GM19351 (cell line): Measurements from ENCODE around the gene DGCR8.

ENCODE experiments used
- ATAC-seq: cut with Tn5 transposase; IDR thresholded peaks from one replicate; pipeline ENCODE4 v1.9.1; 2021; ENCODE audit warnings: mild to moderate bottlenecking, moderate library complexity; ENCODE audit not compliant: unreplicated experiment

DGCR8 gene

GRCh38 chr22:20089226-20089976 is 9.4 kb downstream of the DGCR8 start:
- no peak for ATAC-seq

- no peak for ATAC-seq
Observed at GRCh38 chr22:20089977-20090729, 10.1 kb downstream of the DGCR8 start.

- no peak for ATAC-seq
Observed at GRCh38 chr22:20090730-20091240, 10.7 kb downstream of the DGCR8 start.

- ATAC-seq = no peak
Observed at GRCh38 chr22:20091690-20092476, 11.8 kb downstream of the DGCR8 start.

- no peak for ATAC-seq
Observed at GRCh38 chr22:20092477-20092854, 12.4 kb downstream of the DGCR8 start.

GRCh38 chr22:20093418-20094196 is 13.6 kb downstream of the DGCR8 start:
- no peak for ATAC-seq

GRCh38 chr22:20094197-20094807 is 14.3 kb downstream of the DGCR8 start:
- ATAC-seq = no peak

- ATAC-seq = no peak
Observed at GRCh38 chr22:20095521-20095920, 15.5 kb downstream of the DGCR8 start.

GRCh38 chr22:20096574-20097420 is 16.8 kb downstream of the DGCR8 start:
- no peak for ATAC-seq

- ATAC-seq = no peak
Observed at GRCh38 chr22:20099099-20099711, 19.2 kb downstream of the DGCR8 start.

GRCh38 chr22:20101638-20102037 is 21.6 kb downstream of the DGCR8 start:
- ATAC-seq = no peak

- no peak for ATAC-seq
Observed at GRCh38 chr22:20102203-20102780, 22.3 kb downstream of the DGCR8 start.

- ATAC-seq = no peak
Observed at GRCh38 chr22:20105456-20106204, 25.6 kb downstream of the DGCR8 start.

GRCh38 chr22:20106205-20106848 is 26.3 kb downstream of the DGCR8 start:
- ATAC-seq = no peak

- no peak for ATAC-seq
Observed at GRCh38 chr22:20106849-20107237, 26.8 kb downstream of the DGCR8 start.

- no peak for ATAC-seq
Observed at GRCh38 chr22:20107471-20107901, 27.4 kb downstream of the DGCR8 start.
